NCI-H82 treated with DMSO at 0.1 percent for 48 hours (cell line): ENCODE measurements around the gene NOTCH2.
A peak's percentile ranks its signal among the peaks of the same experiment; 100 is the strongest.

Source experiments
- DNase-seq: peaks from one replicate; lab custom pipeline; 2025; ENCODE audit not compliant: unreplicated experiment; lab: John Stamatoyannopoulos, UW

NOTCH2 gene

DNA sequence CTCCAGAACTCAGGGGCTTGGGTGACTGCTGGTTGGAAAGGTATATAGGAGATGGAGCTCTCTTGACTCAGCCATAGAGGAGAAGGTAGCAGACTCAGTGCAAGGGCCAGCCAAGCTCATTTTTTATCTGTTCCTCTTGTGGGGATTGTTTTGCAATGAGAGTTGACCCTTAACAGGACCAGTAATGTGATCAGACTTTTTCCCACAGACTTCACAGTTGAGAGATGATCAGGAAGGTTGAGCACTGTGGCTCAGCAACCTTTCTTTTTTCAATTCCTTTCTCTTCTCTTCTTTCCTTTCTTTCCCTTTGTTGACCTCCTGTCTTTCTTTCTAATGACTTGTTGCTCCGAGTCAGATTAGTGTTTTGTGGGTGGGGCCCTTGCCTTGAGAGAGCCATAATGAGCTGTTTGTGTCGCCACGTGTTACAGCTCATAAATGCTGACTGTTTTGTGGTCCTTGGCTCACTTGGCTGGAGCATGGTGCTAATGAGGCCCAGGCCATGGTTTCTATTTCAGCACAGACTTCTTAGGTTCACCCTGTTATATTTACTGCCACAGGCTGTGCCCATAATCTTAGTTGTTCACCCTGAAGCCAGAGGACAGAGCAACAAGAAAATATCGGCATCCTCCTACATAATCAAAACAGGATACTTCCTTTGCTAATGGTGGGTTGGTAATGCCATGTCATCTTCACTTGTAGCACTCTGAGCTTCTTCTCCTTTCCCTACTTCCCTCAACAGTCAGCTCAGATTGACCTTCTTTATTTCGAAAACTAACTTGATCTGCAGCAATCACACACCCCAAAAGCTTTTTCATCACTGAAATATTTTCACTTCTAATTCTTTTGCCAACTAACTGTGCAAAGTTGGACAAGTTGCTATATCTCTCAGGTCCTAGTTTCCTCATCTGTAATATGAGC is 187.1 kb downstream of the NOTCH2 start:
- DNase-seq = no peak

- DNase-seq = no peak
Observed at GRCh38 chr1:119879510-119880434, 189.7 kb downstream of the NOTCH2 start.

DNA sequence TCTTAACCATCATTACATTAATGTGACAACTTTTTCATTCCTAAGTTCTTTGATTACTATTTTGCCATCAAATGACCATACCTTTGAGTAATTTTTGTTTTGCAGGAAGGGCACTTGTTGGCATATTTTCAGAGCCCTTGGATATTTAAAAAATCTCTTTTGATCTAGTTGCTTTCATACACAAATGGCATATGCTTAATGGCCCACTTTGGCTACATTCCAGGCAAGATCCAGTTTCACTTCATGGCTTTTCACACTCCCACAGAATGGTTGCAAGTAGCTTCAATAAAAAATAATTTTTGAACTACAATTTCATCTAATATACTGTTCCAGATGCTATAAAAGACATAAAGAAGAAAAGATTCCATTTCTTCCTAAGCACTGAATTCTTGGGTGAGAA is 191.3 kb downstream of the NOTCH2 start:
- no peak for DNase-seq

GRCh38 chr1:119874186-119874585 is 195.3 kb downstream of the NOTCH2 start:
- no peak for DNase-seq

DNA sequence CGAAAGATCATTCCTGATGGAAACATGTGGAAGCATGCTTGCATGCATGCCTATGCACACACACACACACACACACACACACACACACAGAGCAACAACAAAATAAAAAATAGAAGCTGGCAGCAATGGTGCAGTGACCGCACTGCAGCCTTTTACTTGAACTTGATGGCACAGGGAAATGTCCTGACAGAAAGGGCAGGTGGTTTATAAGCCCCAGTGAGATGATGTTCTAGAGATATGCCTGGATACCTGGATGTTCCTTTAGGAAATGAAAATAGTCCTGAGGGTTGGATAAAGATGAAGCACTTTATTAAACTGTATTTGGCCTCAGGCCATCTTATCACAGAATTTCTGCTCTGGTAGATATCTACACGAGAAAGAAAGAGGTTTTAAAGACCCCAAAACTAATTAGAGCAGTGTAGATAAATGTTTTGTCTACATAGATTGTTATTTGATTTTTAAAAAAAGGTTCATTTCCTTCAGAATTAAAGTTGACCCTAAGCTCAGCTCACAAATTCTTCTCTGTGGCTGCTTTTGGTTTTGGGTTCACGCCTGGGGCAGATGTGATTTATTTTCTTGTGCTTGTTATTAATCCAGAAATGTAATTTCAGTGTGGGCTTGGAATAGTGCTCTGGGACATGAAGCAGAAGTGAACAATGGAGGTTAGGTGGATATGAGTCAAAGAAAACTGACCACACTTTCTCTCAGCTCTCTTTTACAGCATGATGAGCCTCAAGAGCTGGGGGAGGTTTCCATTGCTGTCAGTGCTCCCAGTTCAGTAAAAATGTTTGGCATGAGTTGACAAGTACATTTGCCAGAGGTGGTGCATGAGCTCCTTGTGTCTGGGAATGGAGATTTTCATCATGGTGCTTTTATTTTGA is 196.1 kb downstream of the NOTCH2 start:
- no peak for DNase-seq

DNA sequence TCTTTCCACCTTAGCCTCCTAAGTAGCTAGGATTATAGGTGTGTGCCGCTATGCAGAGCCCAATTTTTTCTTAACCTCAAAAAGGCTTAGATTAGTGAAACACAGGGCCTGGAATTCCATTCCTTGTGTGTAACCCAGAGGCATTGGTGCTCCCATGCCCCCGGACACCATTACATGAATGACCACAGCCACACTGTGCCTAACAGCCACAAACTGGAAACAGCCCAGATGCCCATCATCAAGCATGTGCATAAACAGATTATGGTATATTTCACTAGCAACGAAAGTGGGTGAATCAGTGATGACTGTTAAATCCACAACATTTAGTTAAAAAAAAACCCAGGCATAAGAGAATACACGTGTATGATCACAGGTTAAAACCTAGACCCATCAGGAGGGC is 197.6 kb downstream of the NOTCH2 start:
- no peak for DNase-seq

- peak; percentile 49 for DNase-seq
Observed at GRCh38 chr1:119870917-119871596, 198.4 kb downstream of the NOTCH2 start.

GRCh38 chr1:119869995-119870394 is 199.5 kb downstream of the NOTCH2 start:
- DNase-seq = peak; percentile 14

- no peak for DNase-seq
Observed at GRCh38 chr1:119868176-119868575, 201.3 kb downstream of the NOTCH2 start.

GRCh38 chr1:119866451-119866850 is 203.0 kb downstream of the NOTCH2 start:
- no peak for DNase-seq

DNA sequence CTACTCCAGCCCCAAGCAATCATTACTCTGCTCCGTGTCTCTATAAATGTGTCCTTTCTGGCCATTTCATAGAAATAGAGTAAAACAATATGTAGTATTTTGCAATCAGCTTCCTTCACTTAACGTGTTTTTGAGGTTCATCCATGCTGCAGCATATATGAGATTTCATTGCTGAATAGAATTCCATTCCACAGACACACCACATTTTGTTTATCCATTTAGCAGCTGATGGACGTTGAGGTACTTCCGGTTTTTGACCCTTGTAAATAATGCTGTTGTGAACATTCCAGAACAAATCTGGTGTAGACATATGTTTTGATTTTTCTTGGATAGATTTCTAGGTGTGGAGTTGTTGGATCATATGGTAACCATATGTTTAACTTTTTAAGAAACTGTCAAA is 203.8 kb downstream of the NOTCH2 start:
- no peak for DNase-seq

DNA sequence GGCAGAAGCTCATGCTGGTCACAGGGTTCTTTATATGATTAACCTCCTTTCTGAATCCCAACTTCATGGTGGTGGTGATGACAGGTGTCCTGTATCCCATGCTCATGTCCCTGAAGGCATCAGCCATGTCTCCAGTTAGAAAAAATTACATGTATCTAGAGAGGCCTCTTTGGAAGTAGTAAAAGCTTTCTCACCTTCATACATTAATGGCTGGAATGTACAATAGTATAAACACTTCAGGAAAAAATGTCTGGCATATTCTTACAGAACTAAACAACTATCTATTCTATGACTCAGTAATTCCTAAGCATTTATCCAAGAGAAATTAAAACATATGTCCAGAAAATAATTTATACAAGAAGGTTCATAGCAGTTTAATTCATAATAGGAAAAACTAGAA is 207.2 kb downstream of the NOTCH2 start:
- DNase-seq = no peak
